Upper lobe of left lung (tissue), 6 donors: ENCODE measurements around the gene IGSF1. TPM values are rescaled to one million over a fixed set of nuclear protein-coding genes. Genes with fewer than 3 reads are reported as not detected.
A peak's percentile ranks its signal among the peaks of the same experiment; 100 is the strongest.

Experiments used
- ATAC-seq, 2 donors: fragments of 200-7000 bp; cut with Tn5 transposase; one replicate each; pipeline ENCODE4 v1.9.1; 2022; ENCODE audit warnings: mild to moderate bottlenecking in 2 of 2, moderate library complexity in 2 of 2; ENCODE audit not compliant: low FRiP score in 2 of 2
- DNase-seq, 2 donors: peaks; one replicate each; pipeline ENCODE4 v3.0.0-alpha.2; 2019 to 2020
- H3K27ac ChIP-seq, 4 donors: fragments of 200-600 bp; sonication (generic); one replicate each; pipeline ENCODE4 v1.5.1; 2016 to 2019
- H3K27me3 ChIP-seq, 4 donors: fragments of 200-600 bp; sonication (generic); one replicate each; pipeline ENCODE4 v1.5.1; 2017 to 2019
- H3K36me3 ChIP-seq, 4 donors: fragments of 200-600 bp; sonication (generic); one replicate each; pipeline ENCODE4 v1.5.1; 2016 to 2019
- H3K4me1 ChIP-seq, 4 donors: fragments of 200-600 bp; sonication (generic); one replicate each; pipeline ENCODE4 v1.5.1; 2018 to 2019
- H3K4me3 ChIP-seq, 4 donors: fragments of 200-600 bp; sonication (generic); one replicate each; pipeline ENCODE4 v1.5.1; 2017 to 2019; ENCODE audit warnings: mild to moderate bottlenecking in 2 of 4, moderate library complexity in 1 of 4
- H3K9me3 ChIP-seq, 4 donors: fragments of 200-600 bp; sonication (generic); one replicate each; pipeline ENCODE4 v1.5.1; 2018 to 2019
- EP300 ChIP-seq, 4 donors: sonication (generic); formaldehyde crosslinking; IDR thresholded peaks; one replicate each; pipeline ENCODE4 v1.5.1; 2017; ENCODE audit warnings: antibody characterized with exemption in 4 of 4, control low read depth in 2 of 4
- POLR2A ChIP-seq, 4 donors: fragments of 450-650 bp; IDR thresholded peaks; one replicate each; pipeline ENCODE4 v1.5.1; 2016 to 2017; ENCODE audit warnings: antibody characterized with exemption in 4 of 4, mild to moderate bottlenecking in 2 of 4
- POLR2AphosphoS5 ChIP-seq, 2 donors: sonication (generic); formaldehyde crosslinking; IDR thresholded peaks; one replicate each; pipeline ENCODE4 v1.5.1; 2017; ENCODE audit warnings: antibody characterized with exemption in 2 of 2
- WGBS, 2 donors: methylation state at CpG; one replicate each; pipeline ENCODE4 v1.1.5; 2017 to 2018; 5-methylcytosine and 5-hydroxymethylcytosine counted together
- total RNA-seq, 6 donors: library from RNA; depleted of rRNA in 4 of 6; stranded (reverse); fragments of >200 nt in 4 of 6; gene quantifications; one replicate each; pipeline versions ENCODE4 v1.1.0 to v1.2.1, GENCODE V29; 2016 to 2021
- TF ChIP-seq, protein P1 (sequence below), 6 experiments: fragments of 450-650 bp in 4 of 6; fragments of 200-600 bp in 2 of 6; sonication (generic) in 2 of 6; IDR thresholded peaks; one replicate each; pipeline ENCODE4 v1.5.1; 2016 to 2019; ENCODE audit warnings: antibody characterized with exemption in 6 of 6
- donor health status: DM: no; HTN: no; CAD: no; lungs with moderate emphysema.
- donor health status: DM: no; HTN: yes; CAD: no; lungs with severe emphysema.

Gene IGSF1
- total RNA-seq, 6 donors from 2014 or later, result 0.03 to 0.76 (median 0.39) TPM; not detected in 3

- peak overlapping the region in 1 of 4 donors; percentile 10 for H3K4me3 ChIP-seq
- 31 to 37% methylated on average over 4 of the region's 4 CpGs for WGBS, 2 donors
- no peak overlapping the region for H3K27ac ChIP-seq
These were observed 421 bp upstream of the IGSF1 start for GRCh38 chrX:131289527-131289926.

DNA sequence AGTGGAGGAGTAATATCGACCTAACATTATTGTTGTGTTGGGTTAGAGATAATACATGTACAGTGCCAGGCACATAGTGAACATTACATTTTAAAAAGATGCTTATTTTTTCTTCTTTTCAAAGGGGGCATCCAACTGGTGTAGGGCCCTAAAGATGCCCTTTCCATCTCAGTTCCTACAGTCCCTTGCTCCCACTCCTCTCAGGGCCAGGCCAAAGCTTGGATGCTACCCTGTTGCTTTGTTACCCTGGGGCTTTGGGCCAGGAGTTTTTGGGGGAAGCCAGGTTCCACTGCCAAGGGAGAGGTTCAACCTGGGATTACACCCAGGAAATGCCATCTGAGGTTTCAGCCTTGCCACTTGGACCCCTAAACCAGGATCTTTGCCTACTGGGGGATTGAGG, 918 bp downstream of the IGSF1 start:
- no peaks in the 10 kb centered on the region for H3K9me3 ChIP-seq
- 68 to 93% methylated on average over 1 of the region's 1 CpG for WGBS, 2 donors
- no peak for DNase-seq
- H3K36me3 ChIP-seq, result no peaks in the 10 kb centered on the region
- no peak overlapping the region for H3K27ac ChIP-seq
- ATAC-seq, result no peak
- TF ChIP-seq, protein P1, sequence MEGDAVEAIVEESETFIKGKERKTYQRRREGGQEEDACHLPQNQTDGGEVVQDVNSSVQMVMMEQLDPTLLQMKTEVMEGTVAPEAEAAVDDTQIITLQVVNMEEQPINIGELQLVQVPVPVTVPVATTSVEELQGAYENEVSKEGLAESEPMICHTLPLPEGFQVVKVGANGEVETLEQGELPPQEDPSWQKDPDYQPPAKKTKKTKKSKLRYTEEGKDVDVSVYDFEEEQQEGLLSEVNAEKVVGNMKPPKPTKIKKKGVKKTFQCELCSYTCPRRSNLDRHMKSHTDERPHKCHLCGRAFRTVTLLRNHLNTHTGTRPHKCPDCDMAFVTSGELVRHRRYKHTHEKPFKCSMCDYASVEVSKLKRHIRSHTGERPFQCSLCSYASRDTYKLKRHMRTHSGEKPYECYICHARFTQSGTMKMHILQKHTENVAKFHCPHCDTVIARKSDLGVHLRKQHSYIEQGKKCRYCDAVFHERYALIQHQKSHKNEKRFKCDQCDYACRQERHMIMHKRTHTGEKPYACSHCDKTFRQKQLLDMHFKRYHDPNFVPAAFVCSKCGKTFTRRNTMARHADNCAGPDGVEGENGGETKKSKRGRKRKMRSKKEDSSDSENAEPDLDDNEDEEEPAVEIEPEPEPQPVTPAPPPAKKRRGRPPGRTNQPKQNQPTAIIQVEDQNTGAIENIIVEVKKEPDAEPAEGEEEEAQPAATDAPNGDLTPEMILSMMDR (IDR thresholded peaks at IDR 0.05), result no peak
- TF ChIP-seq EP300 (IDR thresholded peaks at IDR 0.05) (no peak), POLR2AphosphoS5 (IDR thresholded peaks at IDR 0.05) (no peak), POLR2A (IDR thresholded peaks at IDR 0.05) (no peak)
- peaks cover 0 to 4% (median 0%) of the 10 kb centered on the region in 4 donors for H3K27me3 ChIP-seq
- H3K4me3 ChIP-seq, result no peak overlapping the region
- H3K4me1 ChIP-seq, result peaks cover 0 to 5% (median 0%) of the 10 kb centered on the region in 4 donors

More at GRCh38 chrX:131289527-131289926, 421 bp upstream of the IGSF1 start:
- ATAC-seq (no peak), DNase-seq (no peak)
- no peaks in the 10 kb centered on the region for H3K36me3 ChIP-seq
- no peaks in the 10 kb centered on the region for H3K9me3 ChIP-seq
- peaks cover 0 to 5% (median 0%) of the 10 kb centered on the region in 4 donors for H3K4me1 ChIP-seq
- TF ChIP-seq EP300 (IDR thresholded peaks at IDR 0.05) (no peak), POLR2A (IDR thresholded peaks at IDR 0.05) (no peak), POLR2AphosphoS5 (IDR thresholded peaks at IDR 0.05) (no peak)
- TF ChIP-seq, protein P1 (IDR thresholded peaks at IDR 0.05), result no peak
- peaks cover 0 to 4% (median 0%) of the 10 kb centered on the region in 4 donors for H3K27me3 ChIP-seq

GRCh38 chrX:131287560-131288179, 1.4 kb downstream of the IGSF1 start:
- ATAC-seq (no peak), DNase-seq (no peak)
- H3K9me3 ChIP-seq, result no peaks in the 10 kb centered on the region
- peaks cover 0 to 5% (median 0%) of the 10 kb centered on the region in 4 donors for H3K4me1 ChIP-seq
- peaks cover 0 to 4% (median 0%) of the 10 kb centered on the region in 4 donors for H3K27me3 ChIP-seq
- no peaks in the 10 kb centered on the region for H3K36me3 ChIP-seq
- TF ChIP-seq POLR2A (IDR thresholded peaks at IDR 0.05) (no peak), POLR2AphosphoS5 (IDR thresholded peaks at IDR 0.05) (no peak), EP300 (IDR thresholded peaks at IDR 0.05) (no peak)
- TF ChIP-seq, protein P1 (IDR thresholded peaks at IDR 0.05), result no peak
- H3K27ac ChIP-seq, result no peak overlapping the region
- 54 to 64% methylated on average over 4 of the region's 4 CpGs for WGBS, 2 donors
- no peak overlapping the region for H3K4me3 ChIP-seq

DNA sequence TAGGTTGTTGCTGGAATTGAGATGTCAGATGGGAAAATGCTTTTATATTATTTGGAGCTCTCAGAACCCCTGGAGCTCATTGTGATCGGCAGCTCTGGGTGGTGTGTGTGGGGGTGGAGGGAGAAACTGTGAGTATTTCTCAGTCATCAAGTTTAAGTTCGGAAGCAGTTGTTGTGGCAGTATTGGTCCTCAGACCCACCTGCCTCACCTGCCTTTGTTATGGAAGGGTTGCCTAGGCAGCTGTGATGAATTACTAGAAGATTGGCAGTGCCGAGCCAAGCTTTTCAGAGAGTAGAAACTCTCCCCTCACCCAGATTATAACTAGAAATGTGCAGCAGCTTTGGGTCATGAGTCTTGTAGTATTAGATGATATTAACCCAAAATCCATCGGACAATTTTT, 9.5 kb downstream of the IGSF1 start:
- Histone ChIP-seq H3K27me3 (no peaks in the 10 kb centered on the region), H3K36me3 (no peaks in the 10 kb centered on the region), H3K4me3 (no peak overlapping the region), H3K9me3 (no peaks in the 10 kb centered on the region), H3K27ac (no peak overlapping the region), H3K4me1 (no peaks in the 10 kb centered on the region)
- TF ChIP-seq, protein P1 (IDR thresholded peaks at IDR 0.05), result no peak
- TF ChIP-seq POLR2AphosphoS5 (IDR thresholded peaks at IDR 0.05) (no peak), POLR2A (IDR thresholded peaks at IDR 0.05) (no peak), EP300 (IDR thresholded peaks at IDR 0.05) (no peak)
- no peak for ATAC-seq
- 58 to 66% methylated on average over 2 to 4 of the region's 4 CpGs for WGBS, 2 donors
- DNase-seq, result no peak

GRCh38 chrX:131279197-131279596, 9.9 kb downstream of the IGSF1 start:
- TF ChIP-seq POLR2AphosphoS5 (IDR thresholded peaks at IDR 0.05), result no peak
- TF ChIP-seq, protein P1 (IDR thresholded peaks at IDR 0.05), result no peak
- TF ChIP-seq EP300 (IDR thresholded peaks at IDR 0.05), result no peak
- no peak for TF ChIP-seq POLR2A (IDR thresholded peaks at IDR 0.05)
- H3K27ac ChIP-seq, result no peak overlapping the region
- H3K9me3 ChIP-seq, result no peaks in the 10 kb centered on the region
- H3K36me3 ChIP-seq, result no peaks in the 10 kb centered on the region
- no peak overlapping the region for H3K4me3 ChIP-seq
- 53 to 73% methylated on average over 9 to 10 of the region's 10 CpGs for WGBS, 2 donors
- no peaks in the 10 kb centered on the region for H3K27me3 ChIP-seq
- no peak for ATAC-seq
- H3K4me1 ChIP-seq, result no peaks in the 10 kb centered on the region
- DNase-seq, result no peak
